ENCODE data around the gene PRPF31.

Gene PRPF31

GRCh38 chr19:54152878-54153524 lies 37.4 kb downstream of the PRPF31 start:
- Histone ChIP-seq H3K36me3 (peaks cover 100% of the 10 kb centered on the region), H3K4me3 (ENCODE audit: low read depth in 1 of 2, low read length in 1 of 2) (no peak overlapping the region), H3K27ac (peak overlapping the region; percentile 6), H3K27me3 (no peaks in the 10 kb centered on the region), H3K4me1 (ENCODE audit: control insufficient read depth in 1 of 2, insufficient read depth in 1 of 2, low read depth in 1 of 2, low read length in 1 of 2) (peaks cover 5 to 6% of the 10 kb centered on the region in 2 experiments), H3K9me3 (no peaks in the 10 kb centered on the region)
- TF ChIP-seq, protein P1, sequence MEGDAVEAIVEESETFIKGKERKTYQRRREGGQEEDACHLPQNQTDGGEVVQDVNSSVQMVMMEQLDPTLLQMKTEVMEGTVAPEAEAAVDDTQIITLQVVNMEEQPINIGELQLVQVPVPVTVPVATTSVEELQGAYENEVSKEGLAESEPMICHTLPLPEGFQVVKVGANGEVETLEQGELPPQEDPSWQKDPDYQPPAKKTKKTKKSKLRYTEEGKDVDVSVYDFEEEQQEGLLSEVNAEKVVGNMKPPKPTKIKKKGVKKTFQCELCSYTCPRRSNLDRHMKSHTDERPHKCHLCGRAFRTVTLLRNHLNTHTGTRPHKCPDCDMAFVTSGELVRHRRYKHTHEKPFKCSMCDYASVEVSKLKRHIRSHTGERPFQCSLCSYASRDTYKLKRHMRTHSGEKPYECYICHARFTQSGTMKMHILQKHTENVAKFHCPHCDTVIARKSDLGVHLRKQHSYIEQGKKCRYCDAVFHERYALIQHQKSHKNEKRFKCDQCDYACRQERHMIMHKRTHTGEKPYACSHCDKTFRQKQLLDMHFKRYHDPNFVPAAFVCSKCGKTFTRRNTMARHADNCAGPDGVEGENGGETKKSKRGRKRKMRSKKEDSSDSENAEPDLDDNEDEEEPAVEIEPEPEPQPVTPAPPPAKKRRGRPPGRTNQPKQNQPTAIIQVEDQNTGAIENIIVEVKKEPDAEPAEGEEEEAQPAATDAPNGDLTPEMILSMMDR (IDR thresholded peaks at IDR 0.05) = no peak

DNA sequence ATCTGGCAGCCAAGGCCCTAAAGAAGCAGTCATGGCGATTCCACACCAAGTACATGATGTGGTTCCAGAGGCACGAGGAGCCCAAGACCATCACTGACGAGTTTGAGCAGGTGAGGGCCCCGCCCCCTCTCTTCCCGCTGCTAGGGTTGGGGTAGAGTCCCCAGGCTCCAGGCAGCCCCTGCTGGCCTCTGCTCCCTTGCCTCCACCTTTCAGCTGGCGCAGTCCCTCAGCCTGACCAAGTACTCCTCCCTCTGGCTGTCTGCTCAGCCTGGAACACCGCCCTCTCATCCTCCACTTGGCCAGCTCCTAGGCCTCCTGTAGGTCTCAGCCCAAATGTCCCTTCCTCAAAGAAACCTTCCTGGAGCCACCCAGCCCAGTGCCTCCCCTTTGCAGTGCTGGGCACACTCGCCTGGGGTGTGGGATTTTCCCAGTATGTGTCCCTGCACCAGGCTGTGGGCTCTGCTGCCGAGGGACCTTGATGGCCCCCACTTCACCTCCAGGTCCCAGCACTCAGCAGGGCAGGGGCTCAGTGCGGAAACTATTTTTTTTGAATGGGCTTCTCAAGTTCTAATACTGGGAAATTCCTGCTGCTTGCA lies 38.3 kb downstream of the PRPF31 start:
- H3K36me3 ChIP-seq = peaks cover 94% of the 10 kb centered on the region
- H3K4me3 ChIP-seq (ENCODE audit: low read depth in 1 of 2, low read length in 1 of 2) = no peak overlapping the region
- peak overlapping the region; percentile 52 for H3K27ac ChIP-seq
- TF ChIP-seq, protein P1 (IDR thresholded peaks at IDR 0.05) = no peak
- no peaks in the 10 kb centered on the region for H3K9me3 ChIP-seq
- no peaks in the 10 kb centered on the region for H3K27me3 ChIP-seq
- peaks cover 13 to 14% of the 10 kb centered on the region in 2 experiments for H3K4me1 ChIP-seq (ENCODE audit: control insufficient read depth in 1 of 2, insufficient read depth in 1 of 2, low read depth in 1 of 2, low read length in 1 of 2)

DNA sequence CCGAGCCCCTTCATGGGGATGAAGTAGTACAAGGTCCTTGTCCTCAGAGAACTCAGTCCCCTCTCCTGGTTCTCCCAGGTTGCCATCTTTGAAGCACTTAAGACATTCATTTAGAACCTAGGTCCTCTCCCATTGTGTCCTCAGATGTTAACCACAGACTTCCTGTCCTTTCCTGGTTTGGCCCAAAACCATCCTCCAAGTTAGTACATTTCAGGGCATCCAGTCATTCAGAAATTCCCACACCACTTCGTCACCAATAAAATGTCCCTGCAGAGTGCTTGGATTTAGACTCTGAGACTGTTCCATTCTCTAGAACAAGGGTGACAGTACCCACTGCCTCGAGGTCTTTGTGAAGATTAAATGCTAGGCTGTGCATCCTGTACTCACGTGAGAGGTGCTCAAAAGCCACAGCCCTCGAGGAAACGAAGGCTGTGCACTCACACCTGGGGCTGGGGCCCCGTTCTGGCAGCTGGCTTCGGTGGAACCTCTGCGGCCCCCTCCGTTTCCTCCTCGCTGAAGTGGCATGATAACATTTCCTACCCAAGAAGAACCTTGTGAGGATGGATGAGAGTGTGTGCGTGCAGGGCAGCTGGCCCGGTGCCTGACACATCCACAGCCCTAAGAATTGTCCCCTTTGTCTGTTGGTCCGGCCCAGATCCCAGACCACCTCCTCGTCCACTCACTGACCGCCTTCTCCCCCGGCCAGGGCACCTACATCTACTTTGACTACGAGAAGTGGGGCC lies 39.2 kb downstream of the PRPF31 start:
- Histone ChIP-seq H3K36me3 (peaks cover 85% of the 10 kb centered on the region), H3K9me3 (no peaks in the 10 kb centered on the region), H3K27me3 (no peaks in the 10 kb centered on the region), H3K4me3 (ENCODE audit: low read depth in 1 of 2, low read length in 1 of 2) (no peak overlapping the region), H3K4me1 (ENCODE audit: control insufficient read depth in 1 of 2, insufficient read depth in 1 of 2, low read depth in 1 of 2, low read length in 1 of 2) (peaks cover 18 to 19% of the 10 kb centered on the region in 2 experiments), H3K27ac (peak overlapping the region; percentile 52)
- TF ChIP-seq, protein P1 (IDR thresholded peaks at IDR 0.05) = no peak

DNA sequence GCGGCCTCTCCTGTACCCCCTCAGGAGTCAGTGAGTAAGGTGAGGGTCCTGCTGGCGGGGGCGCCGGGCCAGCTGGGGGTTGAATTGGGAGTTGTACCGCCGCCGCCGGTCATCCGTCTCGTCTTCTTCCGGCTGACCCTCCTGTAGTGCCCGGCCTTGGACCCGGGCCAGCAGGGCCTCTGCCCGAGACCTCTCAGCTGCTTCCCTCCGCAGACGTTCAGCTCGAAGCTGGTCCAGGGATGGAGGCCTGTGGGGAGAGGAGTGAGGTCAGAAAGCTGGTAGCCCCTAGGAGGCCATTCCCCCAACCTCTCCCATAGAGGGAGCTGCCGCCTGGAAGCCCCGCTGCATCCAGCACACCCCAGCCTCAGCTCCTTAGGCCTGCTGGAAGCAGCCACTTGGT lies 40.1 kb downstream of the PRPF31 start:
- Histone ChIP-seq H3K36me3 (peaks cover 76% of the 10 kb centered on the region), H3K9me3 (no peaks in the 10 kb centered on the region), H3K27me3 (no peaks in the 10 kb centered on the region), H3K4me3 (ENCODE audit: low read depth in 1 of 2, low read length in 1 of 2) (no peak overlapping the region), H3K27ac (no peak overlapping the region), H3K4me1 (ENCODE audit: control insufficient read depth in 1 of 2, insufficient read depth in 1 of 2, low read depth in 1 of 2, low read length in 1 of 2) (peaks cover 22% of the 10 kb centered on the region in 2 experiments)
- TF ChIP-seq, protein P1 (IDR thresholded peaks at IDR 0.05) = no peak

- Histone ChIP-seq H3K36me3 (peaks cover 68% of the 10 kb centered on the region), H3K27ac (no peak overlapping the region)
- TF ChIP-seq, protein P1 (IDR thresholded peaks at IDR 0.05) = no peak
Observed at GRCh38 chr19:54156490-54156889, 40.9 kb downstream of the PRPF31 start.

More at GRCh38 chr19:54156490-54156889, 40.9 kb downstream of the PRPF31 start:
- peaks cover 28 to 29% of the 10 kb centered on the region in 2 experiments for H3K4me1 ChIP-seq (ENCODE audit: control insufficient read depth in 1 of 2, insufficient read depth in 1 of 2, low read depth in 1 of 2, low read length in 1 of 2)
- H3K9me3 ChIP-seq = no peaks in the 10 kb centered on the region
- no peaks in the 10 kb centered on the region for H3K27me3 ChIP-seq
- H3K4me3 ChIP-seq (ENCODE audit: low read depth in 1 of 2, low read length in 1 of 2) = no peak overlapping the region

Measured in neutrophil (primary cell).